NCI-H2081 treated with DMSO at 0.1 percent for 48 hours (cell line): Measurements from ENCODE around the gene MT1B.

Experiments
- DNase-seq: peaks from one replicate; lab custom pipeline; 2025; lab: John Stamatoyannopoulos, UW

Gene MT1B

GRCh38 chr16:56684926-56685590, 33.4 kb downstream of the MT1B start:
- no peak for DNase-seq

GRCh38 chr16:56686758-56687157, 35.1 kb downstream of the MT1B start:
- DNase-seq, result no peak

- DNase-seq, result no peak
Observed at GRCh38 chr16:56688762-56689161, 37.1 kb downstream of the MT1B start.

- DNase-seq, result no peak
Observed at GRCh38 chr16:56689171-56689570, 37.5 kb downstream of the MT1B start.

- no peak for DNase-seq
Observed at GRCh38 chr16:56690420-56691122, 38.9 kb downstream of the MT1B start.

- no peak for DNase-seq
Observed at GRCh38 chr16:56691885-56692284, 40.2 kb downstream of the MT1B start.

- DNase-seq, result no peak
Observed at GRCh38 chr16:56695246-56695645, 43.6 kb downstream of the MT1B start.

GRCh38 chr16:56697456-56698155, 45.9 kb downstream of the MT1B start:
- no peak for DNase-seq

- no peak for DNase-seq
Observed at GRCh38 chr16:56700195-56700594, 48.5 kb downstream of the MT1B start.

- no peak for DNase-seq
Observed at GRCh38 chr16:56700631-56701030, 48.9 kb downstream of the MT1B start.

GRCh38 chr16:56701534-56701933, 49.8 kb downstream of the MT1B start:
- DNase-seq, result no peak
